H9 (cell line): ENCODE results near the gene DDX1. TPM values are rescaled to one million over a fixed set of nuclear protein-coding genes. Genes with fewer than 3 reads are reported as not detected.

Experiments used
- DNase-seq: peaks from one replicate; pipeline ENCODE4 v3.0.0-alpha.2; 2017
- H2AFZ ChIP-seq: one replicate; pipeline ENCODE4 v1.6.1; 2013; ENCODE audit warnings: mild to moderate bottlenecking, low read length, control low read depth, moderate library complexity
- H2AK5ac ChIP-seq: 2 replicates; pipeline ENCODE4 v1.6.1; 2013; ENCODE audit warnings: low read length, control low read depth, mixed read lengths; ENCODE audit not compliant: insufficient read length
- H2BK120ac ChIP-seq: one replicate; pipeline ENCODE4 v1.6.1; 2013; ENCODE audit warnings: low read depth, mild to moderate bottlenecking, low read length, control low read depth, inconsistent platforms; ENCODE audit not compliant: poor library complexity, severe bottlenecking
- H2BK12ac ChIP-seq: 2 replicates; pipeline ENCODE4 v1.6.1; 2013; ENCODE audit warnings: low read length, control low read depth, mixed read lengths, low read depth; ENCODE audit not compliant: insufficient read length
- H2BK15ac ChIP-seq: 2 replicates; pipeline ENCODE4 v1.6.1; 2013; ENCODE audit warnings: low read depth, low read length, control low read depth
- H2BK20ac ChIP-seq: one replicate; pipeline ENCODE4 v1.6.1; 2013; ENCODE audit warnings: low read depth, mild to moderate bottlenecking, low read length, control low read depth, inconsistent platforms; ENCODE audit not compliant: poor library complexity, severe bottlenecking
- H2BK5ac ChIP-seq: 2 replicates; pipeline ENCODE4 v1.6.1; 2013; ENCODE audit warnings: low read length, control low read depth, mixed read lengths; ENCODE audit not compliant: insufficient read length
- H3K14ac ChIP-seq: 2 replicates; pipeline ENCODE4 v1.6.1; 2013; ENCODE audit warnings: low read length, control low read depth; ENCODE audit not compliant: insufficient read depth
- H3K18ac ChIP-seq: 2 replicates; pipeline ENCODE4 v1.6.1; 2013; ENCODE audit warnings: low read depth, mild to moderate bottlenecking, mixed read lengths, low read length, control low read depth; ENCODE audit not compliant: insufficient read length
- H3K23ac ChIP-seq: 2 replicates; pipeline ENCODE4 v1.6.1; 2013; ENCODE audit warnings: low read length, control low read depth, mixed read lengths, low read depth; ENCODE audit not compliant: insufficient read length
- H3K23me2 ChIP-seq: 2 replicates; pipeline ENCODE4 v1.6.1; 2013; ENCODE audit warnings: low read depth, mild to moderate bottlenecking, mixed read lengths, low read length, control low read depth; ENCODE audit not compliant: insufficient read length, poor library complexity, severe bottlenecking
- H3K27ac ChIP-seq: 2 replicates; pipeline ENCODE4 v1.5.1; 2013; ENCODE audit warnings: low read length, control low read depth, mixed read lengths, low read depth; ENCODE audit not compliant: insufficient read length
- H3K27me3 ChIP-seq: 2 replicates; pipeline ENCODE4 v1.6.1; 2013; ENCODE audit warnings: low read length, control low read depth, inconsistent platforms; ENCODE audit not compliant: insufficient read depth
- H3K4ac ChIP-seq: 2 replicates; pipeline ENCODE4 v1.6.1; 2013; ENCODE audit warnings: low read depth, mild to moderate bottlenecking, control low read depth, inconsistent platforms, low read length, moderate library complexity
- H3K4me1 ChIP-seq: 2 replicates; pipeline ENCODE4 v1.6.1; 2013; ENCODE audit warnings: low read length, control low read depth, inconsistent platforms; ENCODE audit not compliant: insufficient read depth
- H3K4me2 ChIP-seq: 2 replicates; pipeline ENCODE4 v1.6.1; 2013; ENCODE audit warnings: low read length, control low read depth, mixed read lengths; ENCODE audit not compliant: insufficient read length, insufficient read depth
- H3K56ac ChIP-seq: 2 replicates; pipeline ENCODE4 v1.6.1; 2013; ENCODE audit warnings: low read depth, mild to moderate bottlenecking, mixed read lengths, low read length, control low read depth; ENCODE audit not compliant: insufficient read length
- H3K79me1 ChIP-seq: 2 replicates; pipeline ENCODE4 v1.6.1; 2013; ENCODE audit warnings: low read depth, mild to moderate bottlenecking, moderate library complexity, low read length, control low read depth, inconsistent platforms; ENCODE audit not compliant: insufficient read depth, poor library complexity, severe bottlenecking
- H3K79me2 ChIP-seq: 2 replicates; pipeline ENCODE4 v1.6.1; 2013; ENCODE audit warnings: low read length, control low read depth, inconsistent platforms; ENCODE audit not compliant: insufficient read depth
- H3K9ac ChIP-seq: 2 replicates; pipeline ENCODE4 v1.6.1; 2013; ENCODE audit warnings: low read length, control low read depth, mixed read lengths; ENCODE audit not compliant: insufficient read length; ENCODE audit errors: extremely low read depth
- H3K9me3 ChIP-seq: one replicate; pipeline ENCODE4 v1.6.1; 2013; ENCODE audit warnings: low read depth, low read length, inconsistent platforms; ENCODE audit not compliant: control insufficient read depth
- H3T11ph ChIP-seq: one replicate; pipeline ENCODE4 v1.6.1; 2013; ENCODE audit warnings: mild to moderate bottlenecking, low read length, control low read depth, inconsistent platforms
- H4K20me1 ChIP-seq: one replicate; pipeline ENCODE4 v1.6.1; 2013; ENCODE audit not compliant: control insufficient read depth, insufficient read length, insufficient read depth
- H4K5ac ChIP-seq: 2 replicates; pipeline ENCODE4 v1.6.1; 2013; ENCODE audit warnings: low read depth, mild to moderate bottlenecking, mixed read lengths, low read length, control low read depth; ENCODE audit not compliant: insufficient read length
- H4K8ac ChIP-seq: replicated peaks from 2 replicates; pipeline ENCODE4 v1.6.1; 2013; ENCODE audit warnings: low read length, control low read depth, mixed read lengths, low read depth; ENCODE audit not compliant: insufficient read length
- H4K91ac ChIP-seq: 2 replicates; pipeline ENCODE4 v1.6.1; 2013; ENCODE audit warnings: low read depth, mild to moderate bottlenecking, moderate library complexity, mixed read lengths, low read length, control low read depth; ENCODE audit not compliant: insufficient read length
- H3K27ac Mint-ChIP-seq, 3 experiments: 2 replicates in 2 of 3; 3 replicates in 1 of 3; pipeline ENCODE4 v1.8.0; 2020 to 2021; ENCODE audit warnings: mixed read lengths in 3 of 3, mild to moderate bottlenecking in 1 of 3, moderate library complexity in 1 of 3
- H3K27me3 Mint-ChIP-seq: 2 replicates; pipeline ENCODE4 v1.8.0; 2021; ENCODE audit warnings: low read depth, mild to moderate bottlenecking, moderate library complexity, mixed read lengths
- H3K36me3 Mint-ChIP-seq, 3 experiments: 2 replicates in 2 of 3; 3 replicates in 1 of 3; pipeline ENCODE4 v1.8.0; 2020 to 2021; ENCODE audit warnings: low read depth in 3 of 3, mixed read lengths in 3 of 3; ENCODE audit not compliant: insufficient read depth in 1 of 3
- H3K4me1 Mint-ChIP-seq, 2 experiments: 2 replicates each; pipeline ENCODE4 v1.8.0; 2020; ENCODE audit warnings: mixed read lengths in 2 of 2
- H3K4me3 Mint-ChIP-seq, 2 experiments: 2 replicates in 1 of 2; 3 replicates in 1 of 2; pipeline ENCODE4 v1.8.0; 2020 to 2021; ENCODE audit warnings: mild to moderate bottlenecking in 2 of 2, mixed read lengths in 2 of 2, moderate library complexity in 1 of 2
- H3K9me3 Mint-ChIP-seq, 2 experiments: 2 replicates in 1 of 2; 3 replicates in 1 of 2; pipeline ENCODE4 v1.8.0; 2020; ENCODE audit warnings: mild to moderate bottlenecking in 2 of 2, mixed read lengths in 2 of 2, moderate library complexity in 1 of 2
- CTCF ChIP-seq: fragments of 200-600 bp; sonication (generic); conservative IDR thresholded peaks from 3 replicates; pipeline ENCODE4 v1.8.0; 2021; ENCODE audit warnings: antibody characterized with exemption, mild to moderate bottlenecking
- WGBS: extraction: QIAGEN DNeasy Blood & Tissue Kit; methylation state at CpG from one replicate; pipeline ENCODE4 v1.1.7; 2013; ENCODE audit warnings: missing lambda C conversion rate, low lambda C conversion rate, mixed read lengths; ENCODE audit not compliant: insufficient read length; ENCODE audit errors: extremely low coverage; 5-methylcytosine and 5-hydroxymethylcytosine counted together
- total RNA-seq: library from RNA; stranded (reverse); gene quantifications from 2 replicates; pipeline ENCODE4 v1.2.1, GENCODE V29; 2021

The DDX1 gene
- total RNA-seq, 1 experiment from 2014 or later, result 120 TPM

DNA sequence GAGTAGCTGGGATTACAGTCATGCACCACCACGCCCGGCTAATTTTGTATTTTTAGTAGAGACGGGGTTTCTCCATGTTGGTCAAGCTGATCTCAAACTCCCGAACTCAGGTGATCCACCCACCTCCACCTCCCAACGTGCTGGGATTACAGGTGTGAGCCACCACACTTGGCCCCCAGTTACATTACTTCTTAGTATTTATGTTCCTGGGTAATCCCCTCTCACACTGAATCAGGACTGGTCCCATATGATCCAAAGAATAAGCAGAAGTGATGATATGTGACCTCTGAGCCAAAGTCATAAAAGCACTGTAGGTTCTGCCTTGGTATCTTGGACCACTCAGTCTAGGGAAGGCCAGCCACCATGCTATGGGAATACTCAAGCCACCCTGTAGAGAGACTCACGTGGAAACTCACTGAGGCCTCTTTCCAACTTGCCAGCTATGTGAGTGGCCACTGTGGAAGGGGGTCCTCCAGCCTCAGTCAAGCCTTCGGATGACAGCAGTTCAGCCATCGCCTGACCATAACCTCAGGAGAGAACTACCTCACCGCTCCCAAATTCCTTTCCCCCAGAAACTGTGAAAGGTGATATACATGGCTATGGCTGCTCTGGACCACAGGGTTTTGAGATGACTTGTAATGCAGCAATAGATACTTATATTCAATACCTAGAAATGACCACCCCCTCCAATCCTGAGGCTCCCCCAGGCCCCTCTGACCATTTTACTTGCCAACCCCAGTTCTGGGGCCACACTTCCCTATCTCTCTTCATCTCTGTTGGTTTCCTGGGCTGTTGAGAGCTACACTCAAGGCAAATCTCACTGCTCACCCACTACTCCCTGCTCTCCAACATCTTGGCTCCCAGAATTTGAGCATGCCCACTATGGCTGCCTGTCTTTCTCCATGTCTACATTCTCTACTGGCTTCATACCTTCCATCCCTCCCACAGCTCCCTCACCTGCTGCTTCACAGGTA lies 80.5 kb downstream of the DDX1 start:
- Histone ChIP-seq H3K23ac (no peak overlapping the region), H3K79me1 (no peaks in the 10 kb centered on the region), H2BK12ac (no peak overlapping the region), H3K9me3 (no peaks in the 10 kb centered on the region), H3K9ac (no peak overlapping the region), H3K23me2 (no peaks in the 10 kb centered on the region), H2AFZ (no peak overlapping the region), H4K91ac (no peak overlapping the region), H4K5ac (no peak overlapping the region), H2BK15ac (no peak overlapping the region), H2BK5ac (no peak overlapping the region), H2BK20ac (no peak overlapping the region), H3K14ac (no peak overlapping the region), H3K4ac (no peak overlapping the region), H3K27me3 (no peaks in the 10 kb centered on the region), H3T11ph (no peak overlapping the region), H3K18ac (no peak overlapping the region), H4K20me1 (no peaks in the 10 kb centered on the region), H2BK120ac (no peak overlapping the region), H2AK5ac (no peak overlapping the region), H3K4me2 (no peak overlapping the region), H3K79me2 (no peaks in the 10 kb centered on the region), H3K56ac (no peak overlapping the region), H4K8ac (no peak overlapping the region), H3K4me1 (no peaks in the 10 kb centered on the region; the same call in 1 of the 2 replicates), H3K27ac (no peak overlapping the region)
- Mint-ChIP-seq H3K9me3 (peaks cover 0 to 4% of the 10 kb centered on the region in 2 experiments; a peak in 2 of 5 replicates), H3K27me3 (no peaks in the 10 kb centered on the region; the same call in 1 of the 2 replicates), H3K4me3 (no peak overlapping the region), H3K36me3 (peaks cover 0 to 5% (median 0%) of the 10 kb centered on the region in 3 experiments; a peak in 3 of 7 replicates), H3K4me1 (peaks cover 18 to 29% of the 10 kb centered on the region in 2 experiments), H3K27ac (no peak overlapping the region; a peak in 1 of 7 replicates)
- no peak for DNase-seq
- no peak for TF ChIP-seq CTCF
- WGBS, result no CpG with 5 or more reads among the region's 9 CpGs
